HG02970 (cell line): ENCODE results near the gene RANBP3.
A peak's percentile ranks its signal among the peaks of the same experiment; 100 is the strongest.

Experiments used
- ATAC-seq: cut with Tn5 transposase; IDR thresholded peaks from one replicate; pipeline ENCODE4 v1.9.1; 2021; ENCODE audit warnings: mild to moderate bottlenecking, moderate library complexity, moderate number of reproducible peaks; ENCODE audit not compliant: unreplicated experiment, low FRiP score

Gene RANBP3

GRCh38 chr19:5913739-5914357 lies 64.1 kb downstream of the RANBP3 start, which contains the start of gene CAPS:
Gene CAPS, plus strand, starts transcription at chr19:5914254. Its CDS starts 153 bp downstream, at chr19:5914407.
- ATAC-seq: no peak

GRCh38 chr19:5911366-5911765 lies 66.6 kb downstream of the RANBP3 start:
- ATAC-seq: no peak

- ATAC-seq: no peak
Measured at GRCh38 chr19:5910638-5910907, 67.4 kb downstream of the RANBP3 start.

- ATAC-seq: no peak
Measured at GRCh38 chr19:5908773-5909442, 69.0 kb downstream of the RANBP3 start.

GRCh38 chr19:5907241-5907640 lies 70.7 kb downstream of the RANBP3 start:
- no peak for ATAC-seq

- ATAC-seq: no peak
Measured at GRCh38 chr19:5905114-5905778, 72.7 kb downstream of the RANBP3 start.

GRCh38 chr19:5904352-5905113 lies 73.4 kb downstream of the RANBP3 start, which contains the start of gene VMAC:
Gene VMAC, plus strand, starts transcription at chr19:5904872. Its CDS starts 19 bp downstream, at chr19:5904891.
- peak; percentile 76 for ATAC-seq

GRCh38 chr19:5903624-5904351 lies 74.2 kb downstream of the RANBP3 start, which contains the start of gene NDUFA11:
Gene NDUFA11, minus strand, starts transcription at chr19:5903790. Its CDS starts 82 bp downstream, at chr19:5903708.
- ATAC-seq: peak; percentile 39

- no peak for ATAC-seq
Measured at GRCh38 chr19:5903056-5903623, 74.8 kb downstream of the RANBP3 start.

GRCh38 chr19:5900976-5901375 lies 77.0 kb downstream of the RANBP3 start:
- ATAC-seq: no peak

GRCh38 chr19:5899728-5900526 lies 78.0 kb downstream of the RANBP3 start:
- ATAC-seq: no peak

GRCh38 chr19:5897189-5897969 lies 80.6 kb downstream of the RANBP3 start:
- ATAC-seq: no peak

- ATAC-seq: no peak
Measured at GRCh38 chr19:5896365-5897076, 81.4 kb downstream of the RANBP3 start.

GRCh38 chr19:5895890-5896289 lies 82.0 kb downstream of the RANBP3 start:
- no peak for ATAC-seq

GRCh38 chr19:5895409-5895808 lies 82.5 kb downstream of the RANBP3 start:
- no peak for ATAC-seq

- ATAC-seq: no peak
Measured at GRCh38 chr19:5894704-5895349, 83.1 kb downstream of the RANBP3 start.
